SK-N-MC (cell line): ENCODE results near the gene GPATCH8.

ENCODE experiments used
- DNase-seq: peaks from one replicate; pipeline ENCODE4 v3.0.0-alpha.2; 2011; ENCODE audit warnings: low read depth, low spot score
- H3K27ac ChIP-seq: fragments of 200-600 bp; sonication (generic); 2 replicates; pipeline ENCODE4 v1.5.1; 2016; ENCODE audit warnings: mixed run types
- H3K36me3 ChIP-seq: fragments of 200-600 bp; sonication (generic); 2 replicates; pipeline ENCODE4 v1.6.1; 2017; ENCODE audit warnings: antibody characterized with exemption, low read length, mixed read lengths; ENCODE audit not compliant: insufficient read depth
- H3K4me3 ChIP-seq: fragments of 200-600 bp; sonication (generic); 2 replicates; pipeline ENCODE4 v1.5.1; 2016
- H3K9ac ChIP-seq: fragments of 200-600 bp; sonication (generic); 2 replicates; pipeline ENCODE4 v1.8.0; 2017; ENCODE audit warnings: mixed run types, mixed read lengths; ENCODE audit not compliant: insufficient read length
- H3K9me3 ChIP-seq: fragments of 200-600 bp; sonication (generic); 2 replicates; pipeline ENCODE4 v1.6.1; 2017; ENCODE audit warnings: low read depth, mild to moderate bottlenecking, antibody characterized with exemption, low read length, moderate library complexity, mixed read lengths
- EZH2 ChIP-seq: fragments of 200-600 bp; sonication (generic); IDR thresholded peaks from one replicate; pipeline ENCODE4 v1.6.1; 2017; ENCODE audit warnings: antibody characterized with exemption
- FOXP2 ChIP-seq: optimal IDR thresholded peaks from 2 replicates; pipeline ENCODE3; 2011; ENCODE audit warnings: mild to moderate bottlenecking, moderate library complexity; ENCODE audit not compliant: insufficient read depth; ENCODE audit errors: extremely low read length, control extremely low read depth
- POLR2AphosphoS5 ChIP-seq: IDR thresholded peaks from 2 replicates; pipeline ENCODE4 v1.6.1; 2012; ENCODE audit warnings: mild to moderate bottlenecking, low read depth, low read length, borderline replicate concordance

The GPATCH8 gene

GRCh38 chr17:44503147-44504029 lies at the start of gene GPATCH8:
GPATCH8 (minus strand) TSS chr17:44503406; CDS start chr17:44503370, 36 bp downstream.
- peak within 1 kb of the TSS; percentile 79 for H3K4me3 ChIP-seq

DNA sequence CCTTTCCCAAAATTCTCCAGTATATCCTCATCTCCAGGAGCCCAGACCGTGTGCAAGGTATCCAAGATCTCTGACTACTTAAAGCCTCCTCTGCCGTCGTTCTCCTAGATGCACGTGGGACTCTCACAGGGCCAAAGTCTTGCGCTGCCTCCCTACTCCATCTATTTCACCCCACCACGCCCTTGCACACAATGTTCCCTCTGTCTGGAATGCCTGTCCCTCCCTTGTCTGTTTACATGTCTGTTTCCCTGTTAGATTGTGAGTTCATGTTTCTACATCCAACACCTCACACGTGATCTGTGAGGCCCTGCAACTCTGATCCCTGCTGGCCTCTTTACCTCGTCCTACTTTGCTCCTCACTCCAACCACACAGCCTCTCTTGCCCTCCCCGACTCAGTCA lies 49.2 kb upstream of the GPATCH8 start:
- Histone ChIP-seq H3K27ac (no peak overlapping the region), H3K36me3 (no peaks in the 10 kb centered on the region), H3K4me3 (no peak overlapping the region), H3K9ac (no peak overlapping the region), H3K9me3 (no peaks in the 10 kb centered on the region)
- DNase-seq: no peak
- TF ChIP-seq POLR2AphosphoS5 (no peak), FOXP2 (no peak), EZH2 (no peak)

More at GRCh38 chr17:44503147-44504029, at the start of gene GPATCH8:
- no peaks in the 10 kb centered on the region for H3K9me3 ChIP-seq
- H3K9ac ChIP-seq: peak within 1 kb of the TSS; percentile 98
- TF ChIP-seq FOXP2 (no peak), POLR2AphosphoS5 (peak; percentile 90)
- H3K27ac ChIP-seq: peak within 1 kb of the TSS; percentile 81
- H3K36me3 ChIP-seq: peaks cover 8% of the 10 kb centered on the region; the same call in 1 of the 2 replicates
- DNase-seq: peak; percentile 53

- H3K9ac ChIP-seq: no peak overlapping the region
Observed at GRCh38 chr17:44549686-44550085, 46.5 kb upstream of the GPATCH8 start.

DNA sequence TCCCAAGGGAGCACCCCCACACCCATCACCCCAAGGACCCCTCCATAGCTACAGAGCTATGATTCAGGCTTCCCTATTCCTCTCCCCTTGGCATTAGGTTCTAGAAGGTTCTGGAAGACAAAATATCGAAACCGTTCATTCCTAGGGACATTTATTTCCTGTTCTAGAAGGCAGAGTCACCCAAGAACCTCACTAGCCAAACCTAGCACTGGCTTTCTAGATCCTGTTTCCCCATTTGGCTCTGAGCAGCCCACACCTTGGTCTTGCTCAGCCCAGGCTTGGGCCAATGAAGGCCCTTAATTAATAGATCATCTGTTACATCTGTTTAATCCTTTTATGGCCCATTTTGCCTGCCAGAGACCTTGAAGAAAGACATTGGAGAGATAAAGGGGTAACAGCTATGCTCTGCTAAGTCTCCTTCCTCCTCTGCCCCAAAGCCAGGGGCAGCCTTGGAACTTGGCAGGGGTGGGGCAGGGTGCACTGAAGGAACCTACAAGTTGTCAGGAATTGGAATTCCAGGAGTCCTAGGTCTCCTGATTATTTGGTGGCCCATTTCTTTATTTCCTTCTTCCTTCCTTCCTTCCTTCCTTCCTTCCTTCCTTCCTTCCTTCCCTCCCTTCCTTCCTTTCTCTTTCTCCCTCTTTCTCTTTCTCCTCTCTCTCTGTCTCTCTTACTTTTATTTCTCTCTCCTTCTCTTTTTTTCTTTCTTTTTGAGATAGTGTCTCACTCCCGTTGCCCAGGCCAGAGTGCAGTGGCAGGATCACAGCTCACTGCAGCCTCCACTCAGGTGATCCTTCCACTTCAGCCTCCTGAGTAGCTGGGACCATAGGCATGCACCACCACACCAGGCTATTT lies 45.4 kb upstream of the GPATCH8 start:
- no peak for DNase-seq
- Histone ChIP-seq H3K9me3 (no peaks in the 10 kb centered on the region), H3K27ac (peak overlapping the region; percentile 86), H3K9ac (no peak overlapping the region), H3K4me3 (peak overlapping the region; percentile 32), H3K36me3 (no peaks in the 10 kb centered on the region)
- TF ChIP-seq EZH2: no peak
- no peak for TF ChIP-seq POLR2AphosphoS5
- TF ChIP-seq FOXP2: no peak

More at GRCh38 chr17:44549686-44550085, 46.5 kb upstream of the GPATCH8 start:
- DNase-seq: no peak
- no peak for TF ChIP-seq POLR2AphosphoS5
- no peak for TF ChIP-seq EZH2
- H3K9me3 ChIP-seq: no peaks in the 10 kb centered on the region
- no peaks in the 10 kb centered on the region for H3K36me3 ChIP-seq
- H3K27ac ChIP-seq: peak overlapping the region; percentile 86
- H3K4me3 ChIP-seq: no peak overlapping the region

DNA sequence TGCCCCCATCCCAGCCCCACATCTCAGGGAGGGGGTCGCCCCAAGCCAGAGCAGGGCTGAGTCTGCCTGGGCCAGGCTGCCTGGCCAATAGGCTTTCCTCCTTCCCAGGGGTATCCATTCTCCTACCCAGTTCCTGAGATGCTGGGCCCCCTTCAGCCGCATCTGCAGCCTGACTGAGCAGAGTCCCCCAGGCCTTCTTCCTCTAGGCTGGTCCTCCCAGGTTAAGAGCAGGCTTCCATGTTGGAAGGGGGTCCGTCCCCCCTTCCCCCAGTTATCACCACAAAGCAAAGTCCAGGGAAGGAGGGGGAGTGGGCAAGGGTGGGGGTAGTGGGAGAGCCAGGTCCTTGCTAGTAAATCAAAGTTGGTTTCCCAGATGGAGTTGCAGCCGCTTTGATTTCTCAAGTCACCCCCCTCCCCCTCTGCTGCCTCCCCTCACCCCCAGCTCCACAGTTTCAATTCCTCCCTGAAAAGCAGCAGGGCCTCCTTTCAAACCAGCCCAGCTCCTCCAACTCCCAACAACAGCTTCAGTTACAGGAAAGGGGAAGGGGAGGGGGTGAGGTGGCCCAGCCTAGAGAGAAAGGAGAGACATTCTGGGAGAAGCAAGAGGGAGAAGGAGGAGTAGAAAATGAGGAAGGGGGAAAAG lies 44.5 kb upstream of the GPATCH8 start:
- Histone ChIP-seq H3K9ac (peak overlapping the region; percentile 35), H3K36me3 (no peaks in the 10 kb centered on the region), H3K4me3 (peak overlapping the region; percentile 34), H3K9me3 (no peaks in the 10 kb centered on the region), H3K27ac (peak overlapping the region; percentile 86)
- DNase-seq: no peak
- TF ChIP-seq EZH2: no peak

DNA sequence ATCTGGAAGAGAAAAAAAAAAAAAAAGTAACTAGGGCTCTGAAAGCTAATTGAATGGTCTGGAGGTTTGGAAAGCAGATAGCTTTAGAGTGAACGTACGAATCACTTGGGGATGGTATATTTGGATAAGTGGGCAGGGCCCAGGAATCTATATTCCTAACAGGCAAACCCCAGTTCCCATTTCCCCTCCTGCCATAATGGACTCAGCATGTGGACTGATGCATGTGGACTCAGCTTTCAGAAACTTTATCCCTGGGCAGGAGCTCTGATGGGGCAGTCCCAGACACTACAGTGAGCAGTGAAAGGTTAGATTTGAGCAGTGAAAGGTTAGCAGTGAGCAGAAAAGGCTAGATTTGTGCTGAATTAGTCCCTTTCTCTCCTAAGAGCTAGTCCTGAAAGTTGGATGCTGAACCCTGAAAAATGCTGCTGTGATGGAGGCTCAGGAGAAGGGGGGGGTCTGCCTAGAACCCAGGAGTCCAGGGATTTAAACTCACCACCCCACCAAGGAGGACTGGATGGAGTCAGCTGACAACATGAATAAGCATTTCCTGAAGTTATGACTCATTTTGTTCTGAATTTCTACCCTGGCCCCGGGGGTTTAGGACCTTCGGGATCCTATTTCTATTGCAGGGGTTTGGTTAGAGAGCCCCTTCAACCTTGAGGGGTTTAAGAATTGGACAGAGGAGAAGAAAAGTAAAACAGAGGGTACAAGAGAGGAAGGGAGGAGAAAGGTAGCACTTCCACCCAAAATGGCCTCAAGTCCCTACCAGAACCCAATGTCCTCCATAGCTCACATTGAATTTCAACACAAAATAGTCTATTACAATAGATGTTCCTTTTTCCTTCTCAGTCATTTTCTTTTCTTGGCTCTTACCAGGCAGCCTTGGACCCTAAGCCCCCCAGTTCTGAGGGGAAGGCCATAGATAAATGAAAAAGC lies 43.7 kb upstream of the GPATCH8 start:
- H3K36me3 ChIP-seq: no peaks in the 10 kb centered on the region
- TF ChIP-seq FOXP2 (no peak), EZH2 (no peak), POLR2AphosphoS5 (no peak)
- peak overlapping the region; percentile 35 for H3K9ac ChIP-seq
- DNase-seq: no peak
- no peaks in the 10 kb centered on the region for H3K9me3 ChIP-seq
- peak overlapping the region; percentile 86 for H3K27ac ChIP-seq
- H3K4me3 ChIP-seq: peak overlapping the region; percentile 4; the same call in 1 of the 2 replicates

DNA sequence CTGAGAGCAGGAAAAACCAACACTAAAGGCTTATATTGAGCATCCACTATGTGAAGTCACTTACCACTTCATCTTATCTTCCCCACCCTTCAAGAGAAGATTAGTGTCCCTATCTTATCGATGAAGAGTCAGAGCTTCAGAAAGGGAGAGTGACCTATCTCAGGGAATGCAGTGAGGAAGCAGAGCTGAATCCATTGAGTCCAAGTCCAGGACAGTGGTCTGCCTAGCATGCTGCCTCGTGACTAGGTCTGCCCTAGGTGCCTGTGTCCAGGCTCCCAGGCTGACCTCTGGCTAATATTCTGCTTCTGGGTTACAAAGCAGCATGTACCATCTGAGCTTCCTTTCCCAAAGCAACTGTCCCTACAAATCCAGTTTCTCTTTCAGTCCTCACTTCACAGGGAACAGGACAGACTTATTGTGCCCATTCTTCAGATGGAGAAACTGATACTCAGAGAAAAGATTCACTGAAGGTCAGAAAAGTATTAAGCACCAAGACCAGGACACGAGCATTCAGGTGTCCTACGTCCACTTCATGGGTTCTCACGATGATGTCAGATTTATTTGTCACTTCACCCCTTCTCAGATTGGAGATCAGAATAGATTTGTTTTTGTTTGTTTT lies 40.8 kb upstream of the GPATCH8 start:
- no peaks in the 10 kb centered on the region for H3K9me3 ChIP-seq
- H3K36me3 ChIP-seq: no peaks in the 10 kb centered on the region
- peak overlapping the region; percentile 53 for H3K9ac ChIP-seq
- DNase-seq: no peak
- TF ChIP-seq EZH2: no peak
- TF ChIP-seq FOXP2: no peak
- no peak for TF ChIP-seq POLR2AphosphoS5
- H3K4me3 ChIP-seq: peak overlapping the region; percentile 67
- H3K27ac ChIP-seq: peak overlapping the region; percentile 91
